Endodermal cell (in vitro differentiated cells): Measurements from ENCODE around the gene RALGPS1. TPM values are rescaled to one million over a fixed set of nuclear protein-coding genes. Genes with fewer than 3 reads are reported as not detected.

ENCODE experiments used
- DNase-seq: peaks from one replicate; pipeline ENCODE4 v3.0.0-alpha.2; 2017
- H3K27ac ChIP-seq: 2 replicates; pipeline ENCODE4 v1.5.1; 2013; ENCODE audit warnings: mild to moderate bottlenecking, low read depth, low read length, moderate library complexity
- H3K27me3 ChIP-seq: 2 replicates; pipeline ENCODE4 v1.6.1; 2013; ENCODE audit warnings: mild to moderate bottlenecking, low read length, moderate library complexity; ENCODE audit not compliant: insufficient read depth, control insufficient read depth, poor library complexity, severe bottlenecking
- H3K36me3 ChIP-seq: 2 replicates; pipeline ENCODE4 v1.7.0; 2013; ENCODE audit warnings: mild to moderate bottlenecking, low read length, moderate library complexity; ENCODE audit not compliant: control insufficient read depth, insufficient read depth
- H3K4me1 ChIP-seq: one replicate; pipeline ENCODE4 v1.7.0; 2013; ENCODE audit warnings: low read length; ENCODE audit not compliant: control insufficient read depth, insufficient read depth
- H3K4me3 ChIP-seq: 2 replicates; pipeline ENCODE4 v1.5.1; 2013; ENCODE audit warnings: mild to moderate bottlenecking, low read length, moderate library complexity
- H3K9ac ChIP-seq: 2 replicates; pipeline ENCODE4 v1.6.1; 2013; ENCODE audit warnings: mild to moderate bottlenecking, low read length, moderate library complexity; ENCODE audit not compliant: poor library complexity, severe bottlenecking; ENCODE audit errors: extremely low read depth
- H3K9me3 ChIP-seq: 2 replicates; pipeline ENCODE4 v1.6.1; 2013; ENCODE audit warnings: mild to moderate bottlenecking, low read length, moderate library complexity; ENCODE audit not compliant: control insufficient read depth
- H3K27ac Mint-ChIP-seq: 2 replicates; pipeline ENCODE4 v1.8.0; 2020; ENCODE audit warnings: mixed read lengths
- H3K27me3 Mint-ChIP-seq: 2 replicates; pipeline ENCODE4 v1.8.0; 2021; ENCODE audit warnings: mild to moderate bottlenecking, mixed read lengths; ENCODE audit not compliant: insufficient read depth
- H3K36me3 Mint-ChIP-seq: 2 replicates; pipeline ENCODE4 v1.8.0; 2020; ENCODE audit warnings: low read depth, mixed read lengths
- H3K4me1 Mint-ChIP-seq: 2 replicates; pipeline ENCODE4 v1.8.0; 2020; ENCODE audit warnings: mixed read lengths
- H3K4me3 Mint-ChIP-seq: 2 replicates; pipeline ENCODE4 v1.8.0; 2020; ENCODE audit warnings: mild to moderate bottlenecking, moderate library complexity, mixed read lengths
- H3K9me3 Mint-ChIP-seq: 2 replicates; pipeline ENCODE4 v1.8.0; 2020; ENCODE audit warnings: mild to moderate bottlenecking, mixed read lengths
- WGBS, 2 experiments: methylation state at CpG; one replicate each; pipeline versions ENCODE4 v1.1.5 to v1.1.7; 2013; ENCODE audit warnings: missing lambda C conversion rate in 2 of 2, mixed read lengths in 1 of 2; ENCODE audit not compliant: insufficient coverage in 1 of 2, insufficient read length in 1 of 2; 5-methylcytosine and 5-hydroxymethylcytosine counted together
- total RNA-seq, 2 donors: library from RNA; stranded (reverse); fragmentation: NEBNext Ultra II Directional in 1 of 2; extraction: Animal tissue kit (Norgen Biotek cat#: 25700) in 1 of 2; gene quantifications; 2 replicates in 1 of 2; 3 replicates in 1 of 2; pipeline ENCODE4 v1.2.1, GENCODE V29; 2021
- TF ChIP-seq, protein P1 (sequence below): fragments of 200-600 bp; sonication (generic); conservative IDR thresholded peaks from 2 replicates; pipeline ENCODE4 v1.5.0; 2021; ENCODE audit warnings: antibody characterized with exemption, mild to moderate bottlenecking

Gene RALGPS1
- total RNA-seq, 2 donors from 2014 or later = 23.3 to 25.0 TPM

DNA sequence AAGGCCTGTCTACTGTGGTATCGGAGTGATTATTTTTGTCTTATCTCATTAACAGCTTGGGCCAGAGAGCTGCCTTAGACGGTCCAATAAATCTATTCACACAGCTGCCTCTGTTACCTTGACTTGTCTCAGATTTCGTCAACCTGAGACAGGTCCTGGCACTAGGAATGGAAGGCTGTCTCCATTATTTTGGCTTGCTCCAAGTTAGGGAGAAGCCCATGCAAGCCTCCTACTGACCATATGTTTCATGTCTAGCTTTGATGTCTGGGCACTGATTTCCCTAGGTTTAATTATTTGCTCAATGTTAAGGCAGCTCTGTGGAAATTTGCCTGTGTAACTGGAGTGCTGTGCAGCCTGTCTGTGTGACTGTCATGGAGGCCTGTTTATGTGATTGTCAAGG, 12.4 kb upstream of the RALGPS1 start:
- Histone ChIP-seq H3K27me3 (no peaks in the 10 kb centered on the region), H3K4me1 (no peaks in the 10 kb centered on the region), H3K9me3 (peaks cover 17% of the 10 kb centered on the region), H3K27ac (no peak overlapping the region), H3K36me3 (no peaks in the 10 kb centered on the region), H3K4me3 (no peak overlapping the region), H3K9ac (no peak overlapping the region)
- Mint-ChIP-seq H3K27ac (no peak overlapping the region), H3K27me3 (peaks cover 6% of the 10 kb centered on the region), H3K9me3 (peaks cover 14% of the 10 kb centered on the region), H3K4me3 (no peak overlapping the region), H3K4me1 (peaks cover 5% of the 10 kb centered on the region), H3K36me3 (no peaks in the 10 kb centered on the region)
- WGBS, 2 experiments = 90 to 93% methylated on average over 3 of the region's 3 CpGs
- TF ChIP-seq, protein P1, sequence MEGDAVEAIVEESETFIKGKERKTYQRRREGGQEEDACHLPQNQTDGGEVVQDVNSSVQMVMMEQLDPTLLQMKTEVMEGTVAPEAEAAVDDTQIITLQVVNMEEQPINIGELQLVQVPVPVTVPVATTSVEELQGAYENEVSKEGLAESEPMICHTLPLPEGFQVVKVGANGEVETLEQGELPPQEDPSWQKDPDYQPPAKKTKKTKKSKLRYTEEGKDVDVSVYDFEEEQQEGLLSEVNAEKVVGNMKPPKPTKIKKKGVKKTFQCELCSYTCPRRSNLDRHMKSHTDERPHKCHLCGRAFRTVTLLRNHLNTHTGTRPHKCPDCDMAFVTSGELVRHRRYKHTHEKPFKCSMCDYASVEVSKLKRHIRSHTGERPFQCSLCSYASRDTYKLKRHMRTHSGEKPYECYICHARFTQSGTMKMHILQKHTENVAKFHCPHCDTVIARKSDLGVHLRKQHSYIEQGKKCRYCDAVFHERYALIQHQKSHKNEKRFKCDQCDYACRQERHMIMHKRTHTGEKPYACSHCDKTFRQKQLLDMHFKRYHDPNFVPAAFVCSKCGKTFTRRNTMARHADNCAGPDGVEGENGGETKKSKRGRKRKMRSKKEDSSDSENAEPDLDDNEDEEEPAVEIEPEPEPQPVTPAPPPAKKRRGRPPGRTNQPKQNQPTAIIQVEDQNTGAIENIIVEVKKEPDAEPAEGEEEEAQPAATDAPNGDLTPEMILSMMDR = no peak
- no peak for DNase-seq

DNA sequence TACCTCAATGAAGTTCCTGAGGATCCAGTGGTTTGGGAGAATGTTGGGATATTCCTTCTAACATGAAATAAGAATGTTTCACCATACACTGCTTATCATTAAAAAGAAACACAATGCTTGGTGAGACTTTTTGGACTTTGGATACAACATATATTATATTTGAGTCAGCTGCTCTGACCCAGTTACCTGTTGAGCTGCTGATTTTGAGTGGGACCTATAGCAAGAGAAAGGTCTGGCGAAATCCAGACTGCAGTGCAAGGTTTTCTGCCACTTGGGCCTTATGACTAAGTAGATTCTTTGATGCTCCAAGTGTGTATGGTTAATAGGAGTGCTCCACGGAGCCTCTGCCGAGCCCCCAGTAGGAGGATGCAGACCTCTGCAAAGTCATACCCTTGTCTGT, 10.0 kb upstream of the RALGPS1 start:
- H3K4me3 Mint-ChIP-seq = no peak overlapping the region
- TF ChIP-seq, protein P1 = no peak
- H3K4me3 ChIP-seq = no peak overlapping the region
- peaks cover 13% of the 10 kb centered on the region for H3K27me3 Mint-ChIP-seq
- H3K9me3 Mint-ChIP-seq = peaks cover 14% of the 10 kb centered on the region
- no peaks in the 10 kb centered on the region for H3K36me3 Mint-ChIP-seq
- H3K36me3 ChIP-seq = no peaks in the 10 kb centered on the region
- no peak overlapping the region for H3K9ac ChIP-seq
- H3K9me3 ChIP-seq = peaks cover 17% of the 10 kb centered on the region
- no peaks in the 10 kb centered on the region for H3K4me1 ChIP-seq
- H3K4me1 Mint-ChIP-seq = peaks cover 8% of the 10 kb centered on the region
- no peak overlapping the region for H3K27ac Mint-ChIP-seq
- 90 to 100% methylated on average over 2 to 3 of the region's 3 CpGs for WGBS, 2 experiments
- no peak for DNase-seq
- no peak overlapping the region for H3K27ac ChIP-seq
- H3K27me3 ChIP-seq = no peaks in the 10 kb centered on the region

DNA sequence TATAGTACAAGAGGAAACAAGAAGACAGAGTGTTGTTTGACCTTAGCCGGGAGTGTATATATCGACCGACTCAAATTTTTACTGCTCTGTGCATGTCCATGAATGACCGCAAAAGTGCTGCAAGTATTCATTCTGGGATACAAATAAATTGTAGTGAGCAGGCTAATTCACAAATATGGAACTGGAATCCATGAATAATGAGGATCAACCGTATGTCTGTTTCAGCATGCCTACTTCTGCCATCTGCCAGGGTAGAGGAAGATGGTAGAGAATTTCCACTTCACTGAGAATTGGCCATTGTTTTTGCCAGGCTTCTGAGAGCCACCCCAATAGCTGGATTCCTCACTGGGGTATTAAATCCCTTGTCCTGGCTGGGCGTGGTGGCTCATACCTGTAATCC, 8.5 kb upstream of the RALGPS1 start:
- WGBS, 2 experiments = 95 to 99% methylated on average over 6 of the region's 6 CpGs
- peaks cover 19% of the 10 kb centered on the region for H3K27me3 Mint-ChIP-seq
- Histone ChIP-seq H3K9ac (no peak overlapping the region), H3K36me3 (no peaks in the 10 kb centered on the region), H3K9me3 (peaks cover 12% of the 10 kb centered on the region), H3K4me1 (no peaks in the 10 kb centered on the region), H3K4me3 (no peak overlapping the region), H3K27ac (no peak overlapping the region), H3K27me3 (peaks cover 2% of the 10 kb centered on the region)
- no peak overlapping the region for H3K27ac Mint-ChIP-seq
- peaks cover 8% of the 10 kb centered on the region for H3K9me3 Mint-ChIP-seq
- TF ChIP-seq, protein P1 = no peak
- no peak for DNase-seq
- no peak overlapping the region for H3K4me3 Mint-ChIP-seq
- H3K4me1 Mint-ChIP-seq = peaks cover 8% of the 10 kb centered on the region
- no peaks in the 10 kb centered on the region for H3K36me3 Mint-ChIP-seq
